ENCODE data around the gene EIF4G1.
"Not testable (repeated sequence)": the region's sequence is repeated elsewhere in the genome, so short reads cannot be mapped to it uniquely, and the experiment has no call there.

Gene EIF4G1, protein sequence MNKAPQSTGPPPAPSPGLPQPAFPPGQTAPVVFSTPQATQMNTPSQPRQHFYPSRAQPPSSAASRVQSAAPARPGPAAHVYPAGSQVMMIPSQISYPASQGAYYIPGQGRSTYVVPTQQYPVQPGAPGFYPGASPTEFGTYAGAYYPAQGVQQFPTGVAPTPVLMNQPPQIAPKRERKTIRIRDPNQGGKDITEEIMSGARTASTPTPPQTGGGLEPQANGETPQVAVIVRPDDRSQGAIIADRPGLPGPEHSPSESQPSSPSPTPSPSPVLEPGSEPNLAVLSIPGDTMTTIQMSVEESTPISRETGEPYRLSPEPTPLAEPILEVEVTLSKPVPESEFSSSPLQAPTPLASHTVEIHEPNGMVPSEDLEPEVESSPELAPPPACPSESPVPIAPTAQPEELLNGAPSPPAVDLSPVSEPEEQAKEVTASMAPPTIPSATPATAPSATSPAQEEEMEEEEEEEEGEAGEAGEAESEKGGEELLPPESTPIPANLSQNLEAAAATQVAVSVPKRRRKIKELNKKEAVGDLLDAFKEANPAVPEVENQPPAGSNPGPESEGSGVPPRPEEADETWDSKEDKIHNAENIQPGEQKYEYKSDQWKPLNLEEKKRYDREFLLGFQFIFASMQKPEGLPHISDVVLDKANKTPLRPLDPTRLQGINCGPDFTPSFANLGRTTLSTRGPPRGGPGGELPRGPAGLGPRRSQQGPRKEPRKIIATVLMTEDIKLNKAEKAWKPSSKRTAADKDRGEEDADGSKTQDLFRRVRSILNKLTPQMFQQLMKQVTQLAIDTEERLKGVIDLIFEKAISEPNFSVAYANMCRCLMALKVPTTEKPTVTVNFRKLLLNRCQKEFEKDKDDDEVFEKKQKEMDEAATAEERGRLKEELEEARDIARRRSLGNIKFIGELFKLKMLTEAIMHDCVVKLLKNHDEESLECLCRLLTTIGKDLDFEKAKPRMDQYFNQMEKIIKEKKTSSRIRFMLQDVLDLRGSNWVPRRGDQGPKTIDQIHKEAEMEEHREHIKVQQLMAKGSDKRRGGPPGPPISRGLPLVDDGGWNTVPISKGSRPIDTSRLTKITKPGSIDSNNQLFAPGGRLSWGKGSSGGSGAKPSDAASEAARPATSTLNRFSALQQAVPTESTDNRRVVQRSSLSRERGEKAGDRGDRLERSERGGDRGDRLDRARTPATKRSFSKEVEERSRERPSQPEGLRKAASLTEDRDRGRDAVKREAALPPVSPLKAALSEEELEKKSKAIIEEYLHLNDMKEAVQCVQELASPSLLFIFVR (N-terminal part only)

DNA sequence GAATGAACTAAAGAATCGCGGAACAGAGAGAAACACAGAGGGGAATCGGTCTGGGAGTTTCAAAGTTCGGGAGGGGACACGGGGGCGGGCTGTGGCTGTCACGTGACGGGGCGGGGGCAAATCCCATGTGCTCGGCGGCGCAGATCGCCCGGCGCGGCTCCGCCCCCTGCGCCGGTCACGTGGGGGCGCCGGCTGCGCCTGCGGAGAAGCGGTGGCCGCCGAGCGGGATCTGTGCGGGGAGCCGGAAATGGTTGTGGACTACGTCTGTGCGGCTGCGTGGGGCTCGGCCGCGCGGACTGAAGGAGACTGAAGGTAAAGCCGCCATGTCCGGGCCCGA lies at the start of gene EIF4G1:
TSS of gene EIF4G1 (plus strand) at position 244 of the 337 bp plus-strand sequence. CDS start 1,191 bp downstream, outside the sequence.
- DNase-seq (ENCODE audit: low read depth in 2 of 2): peak; percentile 89 to 92

DNA sequence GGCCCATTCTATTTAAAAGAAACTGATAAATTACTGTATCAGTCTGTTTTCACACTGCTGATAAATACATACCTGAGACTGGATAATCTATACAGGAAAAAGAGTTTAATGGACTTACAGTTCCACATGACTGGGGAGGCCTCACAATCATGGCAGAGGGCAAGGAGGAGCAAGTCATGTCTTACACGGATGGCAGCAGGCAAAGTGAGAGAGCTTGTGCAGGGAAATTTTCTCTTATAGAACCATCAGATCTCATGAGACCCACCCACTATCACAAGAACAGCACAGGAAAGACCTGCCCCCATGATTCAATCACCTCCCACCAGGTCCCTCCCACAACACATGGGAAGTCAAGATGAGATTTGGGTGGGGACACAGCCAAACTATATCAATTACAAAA lies 47.2 kb upstream of the EIF4G1 start:
- not testable (repeated sequence) for DNase-seq (ENCODE audit: low read depth in 2 of 2)

DNA sequence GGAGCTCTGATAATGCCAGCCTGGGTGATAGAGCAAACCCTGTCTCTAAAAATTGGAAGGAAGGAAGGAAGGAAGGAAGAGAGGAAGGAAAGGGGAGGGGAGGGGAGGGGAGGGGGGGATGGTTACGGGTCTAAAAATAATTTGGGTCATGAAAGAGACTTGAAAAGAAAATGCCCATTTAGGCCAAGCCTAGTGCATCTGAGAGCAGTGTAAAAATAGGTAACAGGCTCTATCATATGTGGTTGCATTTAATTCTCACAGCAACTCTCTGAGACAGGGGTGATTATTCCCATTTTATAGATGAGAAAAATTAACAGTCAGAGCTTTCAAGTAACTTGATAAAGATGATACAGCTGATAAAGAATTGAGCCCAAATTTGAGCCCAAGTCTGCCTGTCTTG lies 42.1 kb upstream of the EIF4G1 start:
- no peak for DNase-seq (ENCODE audit: low read depth in 2 of 2)

DNA sequence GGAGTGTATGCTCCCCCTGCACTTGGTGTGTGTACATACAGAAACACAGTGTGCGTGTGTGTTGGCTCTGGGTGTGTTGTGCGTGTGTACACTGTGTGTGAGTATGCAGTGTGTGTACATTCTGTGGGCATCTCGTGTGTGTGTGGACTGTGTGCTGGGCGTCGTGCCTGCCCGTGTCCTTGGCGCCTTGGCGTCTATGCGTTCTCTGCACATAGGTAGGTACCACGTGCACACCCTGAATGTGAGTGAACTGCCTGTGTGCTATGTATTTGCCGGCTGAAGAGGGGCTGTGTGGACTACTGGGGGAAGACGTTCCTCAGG lies 39.1 kb upstream of the EIF4G1 start:
- no peak for DNase-seq (ENCODE audit: low read depth in 2 of 2)

DNA sequence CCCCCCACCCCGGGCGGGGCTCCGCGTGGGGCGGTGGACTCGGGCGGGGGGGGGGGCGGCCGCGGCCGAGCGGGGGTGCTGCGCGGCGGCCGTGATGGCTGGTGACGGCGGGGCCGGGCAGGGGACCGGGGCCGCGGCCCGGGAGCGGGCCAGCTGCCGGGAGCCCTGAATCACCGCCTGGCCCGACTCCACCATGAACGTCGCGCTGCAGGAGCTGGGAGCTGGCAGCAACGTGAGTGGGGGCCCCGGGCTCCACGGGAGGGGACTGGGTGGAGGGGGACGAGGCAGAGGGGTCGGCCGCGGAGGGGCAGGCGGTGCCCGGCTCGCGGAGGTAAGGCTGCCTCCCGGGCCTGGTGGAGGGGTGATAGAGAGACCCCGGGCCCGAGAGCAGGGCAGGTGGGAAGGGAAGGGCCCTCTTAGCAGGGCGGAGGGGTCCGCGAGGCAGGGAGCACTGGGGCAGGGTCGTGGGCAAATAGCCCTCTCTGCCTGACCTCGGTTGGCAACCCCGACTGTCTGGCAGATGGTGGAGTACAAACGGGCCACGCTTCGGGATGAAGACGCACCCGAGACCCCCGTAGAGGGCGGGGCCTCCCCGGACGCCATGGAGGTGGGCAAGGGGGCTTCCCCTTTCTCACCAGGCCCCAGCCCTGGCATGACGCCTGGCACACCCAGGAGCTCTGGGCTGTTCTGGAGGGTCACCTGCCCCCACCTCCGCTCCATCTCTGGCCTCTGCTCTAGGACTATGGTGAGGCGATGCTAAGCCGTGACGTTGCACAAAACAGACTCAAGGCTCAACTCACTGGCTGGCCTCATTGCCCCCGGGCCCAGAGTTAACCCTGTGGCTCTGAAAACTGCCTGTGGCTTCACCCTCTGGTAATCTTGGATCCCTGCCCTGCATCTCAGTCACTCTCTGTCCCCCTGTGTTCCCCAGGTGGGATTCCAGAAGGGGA lies 38.2 kb upstream of the EIF4G1 start, which contains the start of gene ECE2:
TSS of gene ECE2 (plus strand) at position 62 of the 950 bp plus-strand sequence. CDS start at position 194, 132 bp downstream.
- DNase-seq (ENCODE audit: low read depth in 2 of 2): no peak

DNA sequence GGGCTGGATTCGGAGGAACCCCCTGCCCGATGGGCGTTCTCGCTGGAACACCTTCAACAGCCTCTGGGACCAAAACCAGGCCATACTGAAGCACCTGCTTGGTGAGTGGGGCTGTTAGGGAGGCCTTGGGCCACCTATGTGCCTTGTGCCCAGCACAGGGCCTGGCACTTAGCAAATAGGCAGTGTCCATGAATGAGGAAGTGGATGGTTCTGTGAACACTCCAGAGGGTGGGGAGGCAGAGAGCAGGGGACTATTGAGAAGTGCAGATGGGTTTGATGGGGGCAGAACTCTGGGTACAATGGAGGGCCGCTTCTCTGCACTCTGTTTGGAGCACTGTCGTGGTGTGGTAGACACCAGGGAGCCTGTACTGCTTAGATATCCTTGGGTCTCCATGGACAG lies 37.0 kb upstream of the EIF4G1 start:
- no peak for DNase-seq (ENCODE audit: low read depth in 2 of 2)

DNA sequence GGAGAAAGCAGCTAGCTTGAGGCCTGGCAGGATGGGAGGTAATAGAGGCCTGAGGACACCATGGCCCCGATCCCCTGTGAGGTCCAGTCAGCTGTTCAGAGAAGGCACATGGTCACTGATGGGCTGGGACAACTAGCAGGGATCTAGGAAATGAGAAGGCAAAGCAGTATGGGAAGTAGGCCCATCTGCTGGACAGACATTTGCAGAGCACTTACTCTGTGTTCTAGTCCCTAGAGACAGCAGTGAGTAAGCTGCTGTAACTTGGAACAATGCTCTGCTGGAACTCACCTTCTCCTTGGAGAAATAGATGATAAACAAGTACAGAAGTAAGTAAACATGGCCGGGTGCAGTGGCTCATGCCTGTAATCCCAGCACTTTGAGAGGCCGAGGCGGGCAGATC lies 31.5 kb upstream of the EIF4G1 start:
- no peak for DNase-seq (ENCODE audit: low read depth in 2 of 2)

DNA sequence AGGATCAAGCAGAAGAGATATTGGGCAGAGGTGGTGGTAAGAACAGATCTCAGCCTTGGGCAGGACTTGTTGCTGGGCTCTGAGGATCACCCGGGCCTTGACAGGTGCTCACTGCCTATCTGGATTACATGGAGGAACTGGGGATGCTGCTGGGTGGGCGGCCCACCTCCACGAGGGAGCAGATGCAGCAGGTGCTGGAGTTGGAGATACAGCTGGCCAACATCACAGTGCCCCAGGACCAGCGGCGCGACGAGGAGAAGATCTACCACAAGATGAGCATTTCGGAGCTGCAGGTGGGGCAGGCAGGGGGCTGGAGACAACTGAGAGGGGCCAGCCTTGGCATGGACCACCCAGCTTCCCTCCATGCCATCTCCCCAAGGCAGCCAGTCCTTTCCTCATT lies 30.7 kb upstream of the EIF4G1 start:
- DNase-seq (ENCODE audit: low read depth in 2 of 2): no peak

DNA sequence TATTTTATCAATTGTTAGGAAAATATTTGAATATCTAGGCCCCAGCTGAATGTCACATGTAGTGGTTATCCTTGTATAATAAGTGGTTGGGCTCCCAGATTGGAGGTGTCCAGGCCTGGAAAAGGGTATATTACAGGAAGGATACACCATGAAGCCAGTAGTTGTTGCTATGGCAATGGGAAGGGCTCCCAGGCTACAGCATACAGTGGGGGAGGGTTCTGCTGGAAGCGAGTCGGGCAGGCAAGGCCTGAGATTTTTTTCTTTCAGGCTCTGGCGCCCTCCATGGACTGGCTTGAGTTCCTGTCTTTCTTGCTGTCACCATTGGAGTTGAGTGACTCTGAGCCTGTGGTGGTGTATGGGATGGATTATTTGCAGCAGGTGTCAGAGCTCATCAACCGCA lies 29.7 kb upstream of the EIF4G1 start:
- DNase-seq (ENCODE audit: low read depth in 2 of 2): no peak

DNA sequence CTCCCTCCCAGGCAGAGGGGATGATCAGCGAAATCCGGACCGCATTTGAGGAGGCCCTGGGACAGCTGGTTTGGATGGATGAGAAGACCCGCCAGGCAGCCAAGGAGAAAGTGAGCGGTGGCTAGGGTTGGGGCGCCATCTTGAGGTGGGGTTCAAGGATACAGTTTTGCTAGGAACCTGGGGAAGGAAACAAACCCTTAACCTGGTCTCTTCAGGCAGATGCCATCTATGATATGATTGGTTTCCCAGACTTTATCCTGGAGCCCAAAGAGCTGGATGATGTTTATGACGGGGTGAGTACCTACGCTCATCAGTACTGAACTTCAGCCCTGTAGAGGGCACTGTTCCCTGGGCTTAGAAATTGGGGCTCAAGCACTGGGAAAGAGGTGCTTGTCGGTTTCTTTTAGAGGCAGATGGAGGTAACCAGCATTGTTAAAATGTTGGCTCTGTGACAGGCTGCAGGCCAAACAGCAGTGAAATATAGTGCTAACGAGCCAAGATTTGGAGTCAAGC lies 24.9 kb upstream of the EIF4G1 start:
- peak; percentile 41 to 47 for DNase-seq (ENCODE audit: low read depth in 2 of 2)

DNA sequence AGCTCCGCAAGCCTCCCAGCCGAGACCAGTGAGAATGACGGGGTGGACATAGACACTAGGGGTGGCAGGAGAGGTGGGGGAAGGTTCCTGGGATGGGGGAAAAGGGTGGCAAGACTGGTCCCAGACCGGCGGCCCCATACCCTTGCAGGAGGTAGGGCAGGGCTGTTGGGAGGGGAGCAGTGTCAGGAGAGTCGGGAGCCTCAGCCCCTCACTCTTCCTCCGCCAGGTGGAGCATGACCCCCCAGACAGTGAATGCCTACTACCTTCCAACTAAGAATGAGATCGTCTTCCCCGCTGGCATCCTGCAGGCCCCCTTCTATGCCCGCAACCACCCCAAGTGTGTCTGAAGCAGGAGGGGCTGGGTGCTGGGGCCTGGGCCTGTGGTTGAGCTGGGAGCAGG lies 24.1 kb upstream of the EIF4G1 start:
- no peak for DNase-seq (ENCODE audit: low read depth in 2 of 2)

DNA sequence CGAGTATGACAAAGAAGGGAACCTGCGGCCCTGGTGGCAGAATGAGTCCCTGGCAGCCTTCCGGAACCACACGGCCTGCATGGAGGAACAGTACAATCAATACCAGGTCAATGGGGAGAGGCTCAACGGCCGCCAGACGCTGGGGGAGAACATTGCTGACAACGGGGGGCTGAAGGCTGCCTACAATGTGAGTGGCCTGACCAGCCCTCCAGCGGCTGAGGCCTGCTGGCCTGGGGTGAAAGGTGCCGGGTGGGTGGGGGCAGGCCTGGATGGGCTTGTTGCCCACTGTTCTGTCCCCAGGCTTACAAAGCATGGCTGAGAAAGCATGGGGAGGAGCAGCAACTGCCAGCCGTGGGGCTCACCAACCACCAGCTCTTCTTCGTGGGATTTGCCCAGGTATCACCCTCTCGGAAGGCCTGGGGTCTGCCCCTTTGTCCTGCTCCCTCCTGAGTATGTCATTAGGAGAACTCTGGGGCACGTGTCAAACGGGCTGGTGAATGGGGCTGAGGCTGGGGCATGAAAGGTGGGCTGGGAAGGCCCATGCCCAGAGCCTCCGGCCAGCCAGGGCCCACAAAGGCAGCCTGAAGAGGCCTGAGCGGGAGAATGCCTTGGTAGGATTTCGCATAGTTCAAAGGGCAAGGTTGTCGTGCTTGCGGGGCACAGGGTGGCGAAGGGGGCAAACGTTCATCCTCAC lies 23.2 kb upstream of the EIF4G1 start:
- DNase-seq (ENCODE audit: low read depth in 2 of 2): no peak

DNA sequence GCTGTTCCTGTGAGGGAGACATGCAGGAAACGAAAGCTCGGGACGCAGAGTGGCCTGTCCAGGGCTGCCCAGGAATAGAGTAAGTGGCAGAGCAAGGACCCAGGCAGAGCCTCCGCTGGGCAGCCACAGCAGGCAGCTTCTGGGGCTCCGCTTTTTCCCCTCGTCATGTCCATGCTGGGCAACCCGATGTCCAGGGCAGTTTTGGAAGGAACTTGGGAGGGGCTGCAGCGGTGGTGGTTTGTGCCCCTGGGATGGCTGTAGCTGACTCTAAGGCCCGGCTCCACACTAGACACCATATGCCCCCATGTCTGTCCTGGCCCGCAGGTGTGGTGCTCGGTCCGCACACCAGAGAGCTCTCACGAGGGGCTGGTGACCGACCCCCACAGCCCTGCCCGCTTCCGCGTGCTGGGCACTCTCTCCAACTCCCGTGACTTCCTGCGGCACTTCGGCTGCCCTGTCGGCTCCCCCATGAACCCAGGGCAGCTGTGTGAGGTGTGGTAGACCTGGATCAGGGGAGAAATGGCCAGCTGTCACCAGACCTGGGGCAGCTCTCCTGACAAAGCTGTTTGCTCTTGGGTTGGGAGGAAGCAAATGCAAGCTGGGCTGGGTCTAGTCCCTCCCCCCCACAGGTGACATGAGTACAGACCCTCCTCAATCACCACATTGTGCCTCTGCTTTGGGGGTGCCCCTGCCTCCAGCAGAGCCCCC lies 22.5 kb upstream of the EIF4G1 start:
- DNase-seq (ENCODE audit: low read depth in 2 of 2): no peak

DNA sequence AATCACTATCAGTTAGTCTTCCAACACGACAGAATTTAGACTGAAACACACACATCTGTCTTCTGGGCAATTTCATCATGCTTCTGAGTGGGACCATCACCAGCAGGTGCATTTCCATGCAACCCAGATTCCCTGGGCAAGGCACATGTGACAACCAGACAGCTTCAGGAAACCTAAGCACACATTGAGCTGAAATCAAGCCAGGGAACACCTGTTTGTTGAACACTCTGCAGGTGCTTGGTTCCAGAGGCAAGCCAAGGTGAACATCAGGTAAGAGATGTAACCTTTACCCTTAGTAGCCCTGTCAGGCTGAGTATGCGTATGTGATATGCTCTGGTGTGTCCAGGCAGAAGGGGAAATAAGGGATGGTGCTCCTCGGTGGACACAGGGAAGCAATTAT lies 18.6 kb upstream of the EIF4G1 start:
- no peak for DNase-seq (ENCODE audit: low read depth in 2 of 2)

DNA sequence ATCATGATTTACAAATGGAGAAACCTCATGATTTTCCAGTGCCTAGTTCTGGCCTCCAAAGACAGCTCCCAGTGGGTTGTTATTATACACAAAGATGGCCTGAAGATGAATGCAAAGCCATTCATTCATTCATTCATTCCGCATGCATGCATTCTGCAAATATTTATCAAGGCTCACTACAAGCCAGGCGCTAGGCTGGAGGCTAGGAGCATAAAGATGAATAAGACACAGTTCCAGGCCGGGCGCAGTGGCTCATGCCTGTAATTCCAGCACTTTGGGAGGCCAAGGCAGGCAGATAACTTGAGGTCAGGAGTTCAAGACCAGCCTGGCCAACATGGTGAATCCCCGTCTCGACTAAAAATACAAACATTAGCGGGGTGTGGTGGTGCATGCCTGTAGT lies 17.8 kb upstream of the EIF4G1 start:
- no peak for DNase-seq (ENCODE audit: low read depth in 2 of 2)

DNA sequence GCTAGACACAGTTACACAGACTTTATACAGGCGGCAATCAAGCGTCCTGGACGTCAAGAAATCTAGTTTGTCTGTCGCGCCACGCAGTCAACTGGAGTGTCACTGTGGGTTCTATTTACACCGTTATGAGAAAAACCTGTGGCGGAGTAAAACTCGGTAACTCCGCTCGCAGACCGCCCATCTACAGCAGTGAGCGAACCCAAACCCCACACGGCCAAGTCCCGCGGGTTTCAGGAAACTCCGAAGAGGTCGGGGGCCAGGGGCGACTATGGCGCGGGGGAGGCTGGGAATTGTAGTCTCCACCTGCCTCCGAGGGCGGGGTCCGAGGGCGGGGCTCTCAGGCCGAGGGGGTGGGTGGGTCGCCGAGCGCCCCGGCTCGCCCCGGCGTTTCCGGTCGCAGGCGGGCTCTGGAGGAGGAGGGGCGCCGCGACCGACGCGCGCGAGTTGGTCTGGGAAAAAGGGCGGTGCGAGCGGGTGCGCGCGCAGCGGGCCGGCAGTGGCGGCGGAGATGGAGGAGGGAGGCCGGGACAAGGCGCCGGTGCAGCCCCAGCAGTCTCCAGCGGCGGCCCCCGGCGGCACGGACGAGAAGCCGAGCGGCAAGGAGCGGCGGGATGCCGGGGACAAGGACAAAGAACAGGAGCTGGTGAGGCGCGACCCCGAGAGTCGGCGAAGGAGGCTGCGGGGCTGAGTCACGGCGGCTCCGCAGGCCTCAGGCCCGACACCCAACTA lies 15.5 kb upstream of the EIF4G1 start, which contains the start of gene PSMD2:
TSS of gene PSMD2 (plus strand) at position 483 of the 729 bp plus-strand sequence. CDS start at position 509, 26 bp downstream.
- DNase-seq (ENCODE audit: low read depth in 2 of 2): peak; percentile 97 to 98

DNA sequence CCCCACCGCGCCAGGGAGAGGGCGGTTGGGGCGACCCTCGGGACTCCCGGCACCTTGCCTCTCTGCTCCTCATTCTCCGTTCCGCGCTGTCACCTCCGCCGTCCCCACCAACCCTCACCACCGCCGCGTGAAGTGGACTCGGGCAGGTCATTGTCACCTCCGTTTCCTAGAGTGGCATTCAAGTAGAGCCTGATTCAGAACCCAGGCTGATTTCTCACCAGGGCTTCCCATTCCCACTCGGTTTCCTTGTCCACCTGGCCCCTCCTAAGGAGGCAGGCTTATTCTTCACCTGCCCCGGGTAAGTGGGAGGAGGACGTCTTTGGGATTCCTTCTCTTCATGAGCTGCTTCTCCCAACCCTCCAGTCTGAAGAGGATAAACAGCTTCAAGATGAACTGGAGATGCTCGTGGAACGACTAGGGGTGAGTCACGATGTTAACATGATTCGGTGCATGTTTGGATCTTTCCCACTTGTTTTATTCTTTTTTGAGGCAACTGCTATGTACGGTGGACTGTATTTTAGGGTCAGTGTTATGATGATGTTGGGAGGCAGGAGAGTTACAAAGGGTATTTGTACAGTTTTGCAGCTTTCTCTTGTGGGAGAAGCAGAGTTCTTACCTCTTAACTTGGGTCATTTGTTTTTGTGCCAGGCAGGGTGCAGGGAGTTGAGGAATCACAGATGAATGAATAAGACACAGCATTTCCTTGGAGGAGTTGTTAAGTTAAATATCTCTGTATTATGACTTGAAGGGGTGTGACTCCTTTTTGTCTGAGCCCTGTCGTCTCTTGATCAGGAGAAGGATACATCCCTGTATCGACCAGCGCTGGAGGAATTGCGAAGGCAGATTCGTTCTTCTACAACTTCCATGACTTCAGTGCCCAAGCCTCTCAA lies 14.7 kb upstream of the EIF4G1 start:
- DNase-seq (ENCODE audit: low read depth in 2 of 2): no peak

DNA sequence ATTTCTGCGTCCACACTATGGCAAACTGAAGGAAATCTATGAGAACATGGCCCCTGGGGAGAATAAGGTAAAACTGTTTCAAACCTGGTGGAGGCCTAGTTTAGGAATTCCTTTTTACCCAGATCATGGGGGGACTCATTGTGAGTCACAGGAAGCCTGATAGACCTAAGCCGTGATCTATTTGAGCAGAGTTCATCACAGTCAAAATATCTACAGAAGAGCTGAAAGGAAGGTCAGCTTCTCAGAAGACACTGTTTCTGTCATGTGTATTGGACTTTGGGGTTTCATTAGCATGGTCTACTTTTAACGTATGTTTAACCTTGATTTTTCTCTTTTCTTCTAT lies 14.1 kb upstream of the EIF4G1 start:
- DNase-seq (ENCODE audit: low read depth in 2 of 2): no peak

Measured in stimulated activated CD8-positive, alpha-beta memory T cell treated with anti-CD3 and anti-CD28 coated beads, Interleukin-15, amount 100 ng/mL, for 48 hours (primary cell).